Measurements from ENCODE around the gene SCG5. TPM values are rescaled to one million over a fixed set of nuclear protein-coding genes. Genes with fewer than 3 reads are reported as not detected.

The SCG5 gene
- total RNA-seq, 1 experiment from 2014 or later, result 1.8 TPM

- H3K4me2 ChIP-seq (ENCODE audit: low read depth, low read length, poor library complexity, severe bottlenecking), result no peak overlapping the region
- no peak overlapping the region for H3K4me3 ChIP-seq (ENCODE audit: low read length)
- H3K9me3 ChIP-seq (ENCODE audit: low read length), result no peaks in the 10 kb centered on the region
- no peak for DNase-seq
- H3K9ac ChIP-seq (ENCODE audit: low read length), result no peak overlapping the region
- no peaks in the 10 kb centered on the region for H3K27me3 ChIP-seq (ENCODE audit: low read length)
- H3K79me2 ChIP-seq (ENCODE audit: low read length), result no peaks in the 10 kb centered on the region
- peaks cover 30% of the 10 kb centered on the region; the same call in 1 of the 2 replicates for H3K36me3 ChIP-seq (ENCODE audit: insufficient read depth, low read length)
- peaks cover 6% of the 10 kb centered on the region for H3K4me1 ChIP-seq (ENCODE audit: low read length)
- H4K20me1 ChIP-seq (ENCODE audit: insufficient read depth, low read depth, low read length), result no peaks in the 10 kb centered on the region
- H3K9me2 ChIP-seq (replicated peaks; ENCODE audit: insufficient read depth, low read length), result no peaks in the 10 kb centered on the region
- no peak overlapping the region for H2AFZ ChIP-seq (ENCODE audit: low read length)
- no peak overlapping the region for H3K27ac ChIP-seq (ENCODE audit: low read length)
These were observed 27.4 kb downstream of the SCG5 start for GRCh38 chr15:32668942-32669341.

- H2AFZ ChIP-seq (ENCODE audit: low read length), result no peak overlapping the region
- H3K4me3 ChIP-seq (ENCODE audit: low read length), result no peak overlapping the region
- peaks cover 22% of the 10 kb centered on the region; the same call in 1 of the 2 replicates for H3K36me3 ChIP-seq (ENCODE audit: insufficient read depth, low read length)
- DNase-seq, result no peak
- no peaks in the 10 kb centered on the region for H3K79me2 ChIP-seq (ENCODE audit: low read length)
- no peaks in the 10 kb centered on the region for H3K4me1 ChIP-seq (ENCODE audit: low read length)
- no peak overlapping the region for H3K9ac ChIP-seq (ENCODE audit: low read length)
- H3K27me3 ChIP-seq (ENCODE audit: low read length), result no peaks in the 10 kb centered on the region
- H4K20me1 ChIP-seq (ENCODE audit: insufficient read depth, low read depth, low read length), result no peaks in the 10 kb centered on the region
- no peaks in the 10 kb centered on the region for H3K9me3 ChIP-seq (ENCODE audit: low read length)
- H3K9me2 ChIP-seq (replicated peaks; ENCODE audit: insufficient read depth, low read length), result no peaks in the 10 kb centered on the region
- no peak overlapping the region for H3K4me2 ChIP-seq (ENCODE audit: low read depth, low read length, poor library complexity, severe bottlenecking)
- H3K27ac ChIP-seq (ENCODE audit: low read length), result no peak overlapping the region
These were observed 28.5 kb downstream of the SCG5 start for GRCh38 chr15:32669896-32670611.

- H3K9ac ChIP-seq (ENCODE audit: low read length), result no peak overlapping the region
- H3K4me2 ChIP-seq (ENCODE audit: low read depth, low read length, poor library complexity, severe bottlenecking), result no peak overlapping the region
- H4K20me1 ChIP-seq (ENCODE audit: insufficient read depth, low read depth, low read length), result no peaks in the 10 kb centered on the region
- peaks cover 17% of the 10 kb centered on the region; the same call in 1 of the 2 replicates for H3K36me3 ChIP-seq (ENCODE audit: insufficient read depth, low read length)
- no peak overlapping the region for H3K27ac ChIP-seq (ENCODE audit: low read length)
- no peak overlapping the region for H3K4me3 ChIP-seq (ENCODE audit: low read length)
- no peak overlapping the region for H2AFZ ChIP-seq (ENCODE audit: low read length)
- no peaks in the 10 kb centered on the region for H3K4me1 ChIP-seq (ENCODE audit: low read length)
- no peak for DNase-seq
- H3K9me2 ChIP-seq (replicated peaks; ENCODE audit: insufficient read depth, low read length), result no peaks in the 10 kb centered on the region
- no peaks in the 10 kb centered on the region for H3K27me3 ChIP-seq (ENCODE audit: low read length)
- H3K79me2 ChIP-seq (ENCODE audit: low read length), result no peaks in the 10 kb centered on the region
- H3K9me3 ChIP-seq (ENCODE audit: low read length), result no peaks in the 10 kb centered on the region
These were observed 29.1 kb downstream of the SCG5 start for GRCh38 chr15:32670623-32671022.

- DNase-seq, result no peak
- Histone ChIP-seq H4K20me1 (ENCODE audit: insufficient read depth, low read depth, low read length) (no peaks in the 10 kb centered on the region), H3K4me3 (ENCODE audit: low read length) (no peak overlapping the region)
These were observed 30.1 kb downstream of the SCG5 start for GRCh38 chr15:32671339-32672325.

GRCh38 chr15:32674681-32675080 is 33.2 kb downstream of the SCG5 start:
- Histone ChIP-seq H3K4me3 (ENCODE audit: low read length) (no peak overlapping the region), H3K79me2 (ENCODE audit: low read length) (no peaks in the 10 kb centered on the region), H3K27me3 (ENCODE audit: low read length) (no peaks in the 10 kb centered on the region), H2AFZ (ENCODE audit: low read length) (no peak overlapping the region), H4K20me1 (ENCODE audit: insufficient read depth, low read depth, low read length) (no peaks in the 10 kb centered on the region), H3K9me3 (ENCODE audit: low read length) (no peaks in the 10 kb centered on the region), H3K4me2 (ENCODE audit: low read depth, low read length, poor library complexity, severe bottlenecking) (no peak overlapping the region), H3K36me3 (ENCODE audit: insufficient read depth, low read length) (no peaks in the 10 kb centered on the region), H3K9ac (ENCODE audit: low read length) (no peak overlapping the region), H3K4me1 (ENCODE audit: low read length) (no peaks in the 10 kb centered on the region), H3K27ac (ENCODE audit: low read length) (no peak overlapping the region), H3K9me2 (replicated peaks; ENCODE audit: insufficient read depth, low read length) (no peaks in the 10 kb centered on the region)
- no peak for DNase-seq

More at GRCh38 chr15:32671339-32672325, 30.1 kb downstream of the SCG5 start:
- Histone ChIP-seq H3K9me2 (replicated peaks; ENCODE audit: insufficient read depth, low read length) (no peaks in the 10 kb centered on the region), H3K79me2 (ENCODE audit: low read length) (no peaks in the 10 kb centered on the region), H3K27me3 (ENCODE audit: low read length) (no peaks in the 10 kb centered on the region), H3K27ac (ENCODE audit: low read length) (no peak overlapping the region), H3K36me3 (ENCODE audit: insufficient read depth, low read length) (peaks cover 8% of the 10 kb centered on the region; the same call in 1 of the 2 replicates), H3K4me2 (ENCODE audit: low read depth, low read length, poor library complexity, severe bottlenecking) (no peak overlapping the region), H2AFZ (ENCODE audit: low read length) (no peak overlapping the region), H3K9me3 (ENCODE audit: low read length) (no peaks in the 10 kb centered on the region), H3K9ac (ENCODE audit: low read length) (no peak overlapping the region), H3K4me1 (ENCODE audit: low read length) (no peaks in the 10 kb centered on the region)

GRCh38 chr15:32675466-32675865 is 34.0 kb downstream of the SCG5 start:
- Histone ChIP-seq H3K4me1 (ENCODE audit: low read length) (no peaks in the 10 kb centered on the region), H3K9ac (ENCODE audit: low read length) (no peak overlapping the region), H3K4me2 (ENCODE audit: low read depth, low read length, poor library complexity, severe bottlenecking) (no peak overlapping the region), H3K27me3 (ENCODE audit: low read length) (no peaks in the 10 kb centered on the region), H4K20me1 (ENCODE audit: insufficient read depth, low read depth, low read length) (no peaks in the 10 kb centered on the region), H3K4me3 (ENCODE audit: low read length) (no peak overlapping the region), H2AFZ (ENCODE audit: low read length) (no peak overlapping the region), H3K27ac (ENCODE audit: low read length) (no peak overlapping the region), H3K9me3 (ENCODE audit: low read length) (no peaks in the 10 kb centered on the region), H3K36me3 (ENCODE audit: insufficient read depth, low read length) (no peaks in the 10 kb centered on the region), H3K9me2 (replicated peaks; ENCODE audit: insufficient read depth, low read length) (no peaks in the 10 kb centered on the region), H3K79me2 (ENCODE audit: low read length) (no peaks in the 10 kb centered on the region)
- DNase-seq, result no peak

GRCh38 chr15:32676169-32676568 is 34.7 kb downstream of the SCG5 start:
- H4K20me1 ChIP-seq (ENCODE audit: insufficient read depth, low read depth, low read length), result no peaks in the 10 kb centered on the region
- H3K9me3 ChIP-seq (ENCODE audit: low read length), result no peaks in the 10 kb centered on the region
- no peak for DNase-seq
- H3K79me2 ChIP-seq (ENCODE audit: low read length), result no peaks in the 10 kb centered on the region
- H3K36me3 ChIP-seq (ENCODE audit: insufficient read depth, low read length), result no peaks in the 10 kb centered on the region
- H2AFZ ChIP-seq (ENCODE audit: low read length), result no peak overlapping the region
- H3K9ac ChIP-seq (ENCODE audit: low read length), result no peak overlapping the region
- no peak overlapping the region for H3K27ac ChIP-seq (ENCODE audit: low read length)
- H3K27me3 ChIP-seq (ENCODE audit: low read length), result no peaks in the 10 kb centered on the region
- H3K4me2 ChIP-seq (ENCODE audit: low read depth, low read length, poor library complexity, severe bottlenecking), result no peak overlapping the region
- H3K4me3 ChIP-seq (ENCODE audit: low read length), result no peak overlapping the region
- no peaks in the 10 kb centered on the region for H3K9me2 ChIP-seq (replicated peaks; ENCODE audit: insufficient read depth, low read length)
- H3K4me1 ChIP-seq (ENCODE audit: low read length), result no peaks in the 10 kb centered on the region

- Histone ChIP-seq H3K4me3 (ENCODE audit: low read length) (no peak overlapping the region), H3K4me2 (ENCODE audit: low read depth, low read length, poor library complexity, severe bottlenecking) (no peak overlapping the region), H4K20me1 (ENCODE audit: insufficient read depth, low read depth, low read length) (no peaks in the 10 kb centered on the region), H3K9me3 (ENCODE audit: low read length) (no peaks in the 10 kb centered on the region), H3K79me2 (ENCODE audit: low read length) (no peaks in the 10 kb centered on the region), H3K27me3 (ENCODE audit: low read length) (no peaks in the 10 kb centered on the region), H3K9ac (ENCODE audit: low read length) (no peak overlapping the region), H3K4me1 (ENCODE audit: low read length) (no peaks in the 10 kb centered on the region), H3K27ac (ENCODE audit: low read length) (no peak overlapping the region), H2AFZ (ENCODE audit: low read length) (no peak overlapping the region), H3K9me2 (replicated peaks; ENCODE audit: insufficient read depth, low read length) (no peaks in the 10 kb centered on the region), H3K36me3 (ENCODE audit: insufficient read depth, low read length) (no peaks in the 10 kb centered on the region)
- no peak for DNase-seq
These were observed 35.8 kb downstream of the SCG5 start for GRCh38 chr15:32677238-32677750.
